ENCODE data around the gene PTCD3.
A peak's percentile ranks its signal among the peaks of the same experiment; 100 is the strongest.

Gene PTCD3

GRCh38 chr2:86069091-86069685 is 36.8 kb upstream of the PTCD3 start:
- no peaks in the 10 kb centered on the region for H3K27me3 ChIP-seq (ENCODE audit: control insufficient read depth in 1 of 2, insufficient read depth in 2 of 2, low read length in 2 of 2)
- H3K9me3 ChIP-seq (ENCODE audit: control insufficient read depth in 1 of 2, low read length in 2 of 2), result no peaks in the 10 kb centered on the region
- H3K4me3 ChIP-seq (ENCODE audit: low read depth in 1 of 2, low read length in 2 of 2), result no peak overlapping the region
- H3K9ac ChIP-seq (ENCODE audit: low read depth in 1 of 2, low read length in 2 of 2), result no peak overlapping the region
- H3K4me1 ChIP-seq (ENCODE audit: control insufficient read depth in 1 of 2, insufficient read depth in 2 of 2, low read length in 2 of 2), result peaks cover 0 to 7% of the 10 kb centered on the region in 2 donors
- no peak overlapping the region for H3K27ac ChIP-seq (ENCODE audit: low read depth, low read length)
- peaks cover 31 to 81% of the 10 kb centered on the region in 2 donors for H3K36me3 ChIP-seq (ENCODE audit: control insufficient read depth in 1 of 2, insufficient read depth in 2 of 2, low read length in 2 of 2)

- Histone ChIP-seq H3K9ac (ENCODE audit: low read depth in 1 of 2, low read length in 2 of 2) (no peak overlapping the region), H3K4me1 (ENCODE audit: control insufficient read depth in 1 of 2, insufficient read depth in 2 of 2, low read length in 2 of 2) (peaks cover 0 to 7% of the 10 kb centered on the region in 2 donors), H3K4me3 (ENCODE audit: low read depth in 1 of 2, low read length in 2 of 2) (no peak overlapping the region), H3K27ac (ENCODE audit: low read depth, low read length) (no peak overlapping the region), H3K9me3 (ENCODE audit: control insufficient read depth in 1 of 2, low read length in 2 of 2) (no peaks in the 10 kb centered on the region), H3K36me3 (ENCODE audit: control insufficient read depth in 1 of 2, insufficient read depth in 2 of 2, low read length in 2 of 2) (peaks cover 34 to 81% of the 10 kb centered on the region in 2 donors), H3K27me3 (ENCODE audit: control insufficient read depth in 1 of 2, insufficient read depth in 2 of 2, low read length in 2 of 2) (no peaks in the 10 kb centered on the region)
These were observed 36.2 kb upstream of the PTCD3 start for GRCh38 chr2:86069783-86070339.

- Histone ChIP-seq H3K9me3 (ENCODE audit: control insufficient read depth in 1 of 2, low read length in 2 of 2) (no peaks in the 10 kb centered on the region), H3K27ac (ENCODE audit: low read depth, low read length) (no peak overlapping the region), H3K4me1 (ENCODE audit: control insufficient read depth in 1 of 2, insufficient read depth in 2 of 2, low read length in 2 of 2) (peaks cover 0 to 7% of the 10 kb centered on the region in 2 donors), H3K36me3 (ENCODE audit: control insufficient read depth in 1 of 2, insufficient read depth in 2 of 2, low read length in 2 of 2) (peaks cover 31 to 74% of the 10 kb centered on the region in 2 donors), H3K9ac (ENCODE audit: low read depth in 1 of 2, low read length in 2 of 2) (no peak overlapping the region), H3K4me3 (ENCODE audit: low read depth in 1 of 2, low read length in 2 of 2) (no peak overlapping the region), H3K27me3 (ENCODE audit: control insufficient read depth in 1 of 2, insufficient read depth in 2 of 2, low read length in 2 of 2) (no peaks in the 10 kb centered on the region)
These were observed 35.2 kb upstream of the PTCD3 start for GRCh38 chr2:86070868-86071267.

GRCh38 chr2:86072271-86072858 is 33.7 kb upstream of the PTCD3 start:
- H3K4me3 ChIP-seq (ENCODE audit: low read depth in 1 of 2, low read length in 2 of 2), result no peak overlapping the region
- H3K9ac ChIP-seq (ENCODE audit: low read depth in 1 of 2, low read length in 2 of 2), result no peak overlapping the region
- H3K36me3 ChIP-seq (ENCODE audit: control insufficient read depth in 1 of 2, insufficient read depth in 2 of 2, low read length in 2 of 2), result peaks cover 40 to 79% of the 10 kb centered on the region in 2 donors
- H3K27me3 ChIP-seq (ENCODE audit: control insufficient read depth in 1 of 2, insufficient read depth in 2 of 2, low read length in 2 of 2), result no peaks in the 10 kb centered on the region
- peaks cover 0 to 7% of the 10 kb centered on the region in 2 donors for H3K4me1 ChIP-seq (ENCODE audit: control insufficient read depth in 1 of 2, insufficient read depth in 2 of 2, low read length in 2 of 2)
- H3K9me3 ChIP-seq (ENCODE audit: control insufficient read depth in 1 of 2, low read length in 2 of 2), result no peaks in the 10 kb centered on the region
- no peak overlapping the region for H3K27ac ChIP-seq (ENCODE audit: low read depth, low read length)

GRCh38 chr2:86073225-86073624 is 32.8 kb upstream of the PTCD3 start:
- Histone ChIP-seq H3K27ac (ENCODE audit: low read depth, low read length) (no peak overlapping the region), H3K9me3 (ENCODE audit: control insufficient read depth in 1 of 2, low read length in 2 of 2) (no peaks in the 10 kb centered on the region), H3K36me3 (ENCODE audit: control insufficient read depth in 1 of 2, insufficient read depth in 2 of 2, low read length in 2 of 2) (peaks cover 41 to 82% of the 10 kb centered on the region in 2 donors), H3K27me3 (ENCODE audit: control insufficient read depth in 1 of 2, insufficient read depth in 2 of 2, low read length in 2 of 2) (no peaks in the 10 kb centered on the region), H3K4me3 (ENCODE audit: low read depth in 1 of 2, low read length in 2 of 2) (no peak overlapping the region), H3K9ac (ENCODE audit: low read depth in 1 of 2, low read length in 2 of 2) (no peak overlapping the region), H3K4me1 (ENCODE audit: control insufficient read depth in 1 of 2, insufficient read depth in 2 of 2, low read length in 2 of 2) (peaks cover 0 to 7% of the 10 kb centered on the region in 2 donors)

DNA sequence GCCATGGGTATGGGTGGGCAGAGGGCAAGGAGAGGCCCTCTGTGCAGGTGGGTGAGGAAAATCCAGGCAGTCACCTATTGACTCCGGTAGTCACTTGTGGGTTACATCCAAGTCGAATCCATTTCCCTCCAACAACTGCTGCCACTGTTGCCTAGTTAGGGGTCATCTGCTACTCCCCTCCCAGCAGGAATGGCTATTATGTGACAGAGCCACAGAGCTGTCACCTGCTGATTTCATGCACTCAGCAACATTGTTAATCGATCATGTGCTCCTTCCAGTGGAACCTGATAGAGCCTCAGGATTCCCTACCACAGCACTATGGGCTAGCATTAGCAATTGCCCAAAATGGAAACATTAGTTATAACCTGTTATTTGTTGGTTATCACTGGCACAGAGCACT is 31.8 kb upstream of the PTCD3 start:
- Histone ChIP-seq H3K27ac (ENCODE audit: low read depth, low read length) (no peak overlapping the region), H3K9me3 (ENCODE audit: control insufficient read depth in 1 of 2, low read length in 2 of 2) (no peaks in the 10 kb centered on the region), H3K27me3 (ENCODE audit: control insufficient read depth in 1 of 2, insufficient read depth in 2 of 2, low read length in 2 of 2) (no peaks in the 10 kb centered on the region), H3K4me3 (ENCODE audit: low read depth in 1 of 2, low read length in 2 of 2) (no peak overlapping the region), H3K9ac (ENCODE audit: low read depth in 1 of 2, low read length in 2 of 2) (no peak overlapping the region), H3K4me1 (ENCODE audit: control insufficient read depth in 1 of 2, insufficient read depth in 2 of 2, low read length in 2 of 2) (peaks cover 5 to 12% of the 10 kb centered on the region in 2 donors), H3K36me3 (ENCODE audit: control insufficient read depth in 1 of 2, insufficient read depth in 2 of 2, low read length in 2 of 2) (peaks cover 38 to 83% of the 10 kb centered on the region in 2 donors)

GRCh38 chr2:86074811-86075210 is 31.2 kb upstream of the PTCD3 start:
- Histone ChIP-seq H3K4me3 (ENCODE audit: low read depth in 1 of 2, low read length in 2 of 2) (no peak overlapping the region), H3K9me3 (ENCODE audit: control insufficient read depth in 1 of 2, low read length in 2 of 2) (no peaks in the 10 kb centered on the region), H3K27me3 (ENCODE audit: control insufficient read depth in 1 of 2, insufficient read depth in 2 of 2, low read length in 2 of 2) (no peaks in the 10 kb centered on the region), H3K9ac (ENCODE audit: low read depth in 1 of 2, low read length in 2 of 2) (no peak overlapping the region), H3K4me1 (ENCODE audit: control insufficient read depth in 1 of 2, insufficient read depth in 2 of 2, low read length in 2 of 2) (peaks cover 11 to 18% of the 10 kb centered on the region in 2 donors), H3K36me3 (ENCODE audit: control insufficient read depth in 1 of 2, insufficient read depth in 2 of 2, low read length in 2 of 2) (peaks cover 35 to 80% of the 10 kb centered on the region in 2 donors), H3K27ac (ENCODE audit: low read depth, low read length) (no peak overlapping the region)

DNA sequence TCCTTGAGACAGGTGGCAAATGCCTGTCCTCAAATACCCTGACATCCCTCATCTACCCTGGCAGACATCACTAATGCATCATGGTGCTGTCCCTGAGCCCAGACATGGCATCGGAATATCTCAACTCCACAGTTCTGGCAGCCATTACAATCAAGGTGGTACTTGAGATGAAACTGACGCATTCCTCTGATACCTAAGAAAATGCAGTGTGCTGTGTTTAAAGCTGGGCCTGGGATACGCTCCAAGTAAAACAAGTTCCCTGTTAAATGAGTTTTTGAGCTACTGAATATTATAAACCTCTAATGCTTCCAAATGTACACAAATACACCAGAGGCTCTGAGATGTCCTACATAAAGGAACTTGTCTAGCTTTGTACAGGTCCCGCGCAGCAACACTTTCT is 30.1 kb upstream of the PTCD3 start:
- Histone ChIP-seq H3K9ac (ENCODE audit: low read depth in 1 of 2, low read length in 2 of 2) (no peak overlapping the region), H3K36me3 (ENCODE audit: control insufficient read depth in 1 of 2, insufficient read depth in 2 of 2, low read length in 2 of 2) (peaks cover 35 to 76% of the 10 kb centered on the region in 2 donors), H3K9me3 (ENCODE audit: control insufficient read depth in 1 of 2, low read length in 2 of 2) (no peaks in the 10 kb centered on the region), H3K4me1 (ENCODE audit: control insufficient read depth in 1 of 2, insufficient read depth in 2 of 2, low read length in 2 of 2) (peaks cover 22 to 28% of the 10 kb centered on the region in 2 donors), H3K27me3 (ENCODE audit: control insufficient read depth in 1 of 2, insufficient read depth in 2 of 2, low read length in 2 of 2) (no peaks in the 10 kb centered on the region), H3K4me3 (ENCODE audit: low read depth in 1 of 2, low read length in 2 of 2) (no peak overlapping the region), H3K27ac (ENCODE audit: low read depth, low read length) (no peak overlapping the region)

GRCh38 chr2:86078774-86079545 is 27.1 kb upstream of the PTCD3 start:
- H3K36me3 ChIP-seq (ENCODE audit: control insufficient read depth in 1 of 2, insufficient read depth in 2 of 2, low read length in 2 of 2), result peaks cover 29 to 56% of the 10 kb centered on the region in 2 donors
- H3K4me3 ChIP-seq (ENCODE audit: low read depth in 1 of 2, low read length in 2 of 2), result no peak overlapping the region
- H3K27me3 ChIP-seq (ENCODE audit: control insufficient read depth in 1 of 2, insufficient read depth in 2 of 2, low read length in 2 of 2), result no peaks in the 10 kb centered on the region
- H3K9me3 ChIP-seq (ENCODE audit: control insufficient read depth in 1 of 2, low read length in 2 of 2), result no peaks in the 10 kb centered on the region
- H3K9ac ChIP-seq (ENCODE audit: low read depth in 1 of 2, low read length in 2 of 2), result peak overlapping the region in 1 of 2 donors; percentile 18
- H3K27ac ChIP-seq (ENCODE audit: low read depth, low read length), result no peak overlapping the region
- H3K4me1 ChIP-seq (ENCODE audit: control insufficient read depth in 1 of 2, insufficient read depth in 2 of 2, low read length in 2 of 2), result peaks cover 23 to 28% of the 10 kb centered on the region in 2 donors
